DND-41 (cell line): ENCODE data around the gene KRTAP5-11.

ENCODE experiments used
- EZH2 ChIP-seq: IDR thresholded peaks from 3 replicates; pipeline ENCODE4 v1.6.1; 2012; ENCODE audit warnings: borderline replicate concordance, low read depth, mild to moderate bottlenecking, moderate library complexity, low read length, inconsistent platforms; ENCODE audit not compliant: severe bottlenecking
- TF ChIP-seq, protein P1 (sequence below): IDR thresholded peaks from 2 replicates; pipeline ENCODE4 v1.5.1; 2012; ENCODE audit warnings: borderline replicate concordance, low read length, moderate library complexity, mild to moderate bottlenecking; ENCODE audit not compliant: poor library complexity, severe bottlenecking; ENCODE audit errors: extremely low read depth

DNA sequence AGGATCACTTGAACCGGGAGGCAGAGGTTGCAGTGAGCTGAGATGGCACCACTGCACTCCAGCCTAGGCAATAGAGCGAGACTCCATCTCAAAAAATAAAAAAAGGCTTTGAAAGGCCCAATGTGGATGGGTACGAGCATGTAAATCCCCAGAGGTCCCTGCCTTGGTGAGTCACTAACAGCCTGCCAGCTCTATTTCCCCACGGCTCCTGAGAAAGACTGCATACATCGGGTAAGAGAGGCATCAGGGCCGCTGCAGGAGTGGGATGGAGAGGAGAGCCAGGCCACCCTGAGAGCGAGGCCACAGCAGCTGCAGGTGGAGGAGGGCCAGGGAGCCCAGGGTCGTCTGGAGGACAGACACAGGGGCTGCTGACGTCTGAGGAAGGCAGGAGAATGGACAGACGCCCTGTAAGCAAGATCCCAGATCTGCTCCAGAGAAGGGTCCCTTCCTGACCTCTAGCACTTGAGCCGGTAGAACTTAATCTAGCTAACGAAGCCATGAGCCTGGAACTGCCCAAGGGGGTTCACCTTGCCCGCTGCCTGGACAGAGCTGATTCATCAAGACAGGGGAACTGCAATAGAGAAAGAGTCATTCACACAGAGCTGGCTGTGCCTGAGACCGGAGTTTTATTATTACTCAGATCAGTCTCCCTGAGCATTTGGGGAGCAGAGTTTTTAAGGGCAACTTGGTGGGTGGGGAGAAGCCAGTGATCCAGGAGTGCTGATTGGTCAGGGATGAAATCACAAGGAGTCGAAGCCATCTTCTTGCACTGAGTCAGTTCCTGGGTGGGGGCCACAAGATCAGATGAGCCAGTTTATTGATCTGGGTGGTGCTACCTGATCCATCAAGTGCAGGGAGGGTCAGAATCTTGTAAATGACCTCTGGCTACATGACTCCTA is 39.5 kb downstream of the KRTAP5-11 start:
- TF ChIP-seq, protein P1, sequence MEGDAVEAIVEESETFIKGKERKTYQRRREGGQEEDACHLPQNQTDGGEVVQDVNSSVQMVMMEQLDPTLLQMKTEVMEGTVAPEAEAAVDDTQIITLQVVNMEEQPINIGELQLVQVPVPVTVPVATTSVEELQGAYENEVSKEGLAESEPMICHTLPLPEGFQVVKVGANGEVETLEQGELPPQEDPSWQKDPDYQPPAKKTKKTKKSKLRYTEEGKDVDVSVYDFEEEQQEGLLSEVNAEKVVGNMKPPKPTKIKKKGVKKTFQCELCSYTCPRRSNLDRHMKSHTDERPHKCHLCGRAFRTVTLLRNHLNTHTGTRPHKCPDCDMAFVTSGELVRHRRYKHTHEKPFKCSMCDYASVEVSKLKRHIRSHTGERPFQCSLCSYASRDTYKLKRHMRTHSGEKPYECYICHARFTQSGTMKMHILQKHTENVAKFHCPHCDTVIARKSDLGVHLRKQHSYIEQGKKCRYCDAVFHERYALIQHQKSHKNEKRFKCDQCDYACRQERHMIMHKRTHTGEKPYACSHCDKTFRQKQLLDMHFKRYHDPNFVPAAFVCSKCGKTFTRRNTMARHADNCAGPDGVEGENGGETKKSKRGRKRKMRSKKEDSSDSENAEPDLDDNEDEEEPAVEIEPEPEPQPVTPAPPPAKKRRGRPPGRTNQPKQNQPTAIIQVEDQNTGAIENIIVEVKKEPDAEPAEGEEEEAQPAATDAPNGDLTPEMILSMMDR: no peak
- no peak for TF ChIP-seq EZH2
